ENCODE data around the gene CDKN2AIP. TPM values are rescaled to one million over a fixed set of nuclear protein-coding genes. Genes with fewer than 3 reads are reported as not detected.
A peak's percentile ranks its signal among the peaks of the same experiment; 100 is the strongest.

CDKN2AIP gene
- total RNA-seq, 1 donor from 2014 or later: 35.3 TPM

DNA sequence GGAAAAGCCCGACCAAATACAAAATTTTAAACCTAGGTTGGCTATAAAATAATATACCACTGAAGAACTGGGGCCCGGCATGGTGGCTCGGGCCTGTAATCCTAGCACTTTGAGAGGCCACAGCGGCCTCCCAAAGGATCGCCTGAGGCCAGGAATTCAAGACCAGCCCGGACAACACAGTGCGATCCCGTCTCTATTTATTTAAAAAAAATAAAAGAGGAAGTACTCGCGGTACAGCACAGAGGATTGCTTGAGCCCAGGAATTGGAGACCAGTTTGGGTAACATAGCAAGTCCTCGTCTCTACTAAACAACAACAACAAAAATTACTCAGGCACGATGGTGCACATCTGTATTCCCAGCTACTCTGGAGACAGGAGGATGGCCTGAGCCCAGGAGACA lies 44.8 kb upstream of the CDKN2AIP start:
- no peaks in the 10 kb centered on the region for H3K36me3 Mint-ChIP-seq
- Histone ChIP-seq H3F3A (ENCODE audit: low read depth) (no peaks in the 10 kb centered on the region), H3K4me2 (no peak overlapping the region), H3K9me3 (ENCODE audit: low read depth) (no peaks in the 10 kb centered on the region), H3K9ac (no peak overlapping the region), H2AFZ (replicated peaks) (peak overlapping the region; percentile 3), H3K79me2 (ENCODE audit: low read depth) (no peaks in the 10 kb centered on the region), H4K20me1 (ENCODE audit: low read depth) (no peaks in the 10 kb centered on the region), H3K4me1 (no peaks in the 10 kb centered on the region), H3K36me3 (no peaks in the 10 kb centered on the region), H3K27me3 (peaks cover 24% of the 10 kb centered on the region), H3K27ac (no peak overlapping the region), H3K4me3 (no peak overlapping the region)
- TF ChIP-seq, protein P1, sequence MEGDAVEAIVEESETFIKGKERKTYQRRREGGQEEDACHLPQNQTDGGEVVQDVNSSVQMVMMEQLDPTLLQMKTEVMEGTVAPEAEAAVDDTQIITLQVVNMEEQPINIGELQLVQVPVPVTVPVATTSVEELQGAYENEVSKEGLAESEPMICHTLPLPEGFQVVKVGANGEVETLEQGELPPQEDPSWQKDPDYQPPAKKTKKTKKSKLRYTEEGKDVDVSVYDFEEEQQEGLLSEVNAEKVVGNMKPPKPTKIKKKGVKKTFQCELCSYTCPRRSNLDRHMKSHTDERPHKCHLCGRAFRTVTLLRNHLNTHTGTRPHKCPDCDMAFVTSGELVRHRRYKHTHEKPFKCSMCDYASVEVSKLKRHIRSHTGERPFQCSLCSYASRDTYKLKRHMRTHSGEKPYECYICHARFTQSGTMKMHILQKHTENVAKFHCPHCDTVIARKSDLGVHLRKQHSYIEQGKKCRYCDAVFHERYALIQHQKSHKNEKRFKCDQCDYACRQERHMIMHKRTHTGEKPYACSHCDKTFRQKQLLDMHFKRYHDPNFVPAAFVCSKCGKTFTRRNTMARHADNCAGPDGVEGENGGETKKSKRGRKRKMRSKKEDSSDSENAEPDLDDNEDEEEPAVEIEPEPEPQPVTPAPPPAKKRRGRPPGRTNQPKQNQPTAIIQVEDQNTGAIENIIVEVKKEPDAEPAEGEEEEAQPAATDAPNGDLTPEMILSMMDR (IDR thresholded peaks at IDR 0.05): no peak
- TF ChIP-seq EZH2 (IDR thresholded peaks at IDR 0.05) (no peak), EZH2phosphoT487 (IDR thresholded peaks at IDR 0.05) (no peak)
- no peaks in the 10 kb centered on the region for H3K9me3 Mint-ChIP-seq
- no peak overlapping the region for H3K27ac Mint-ChIP-seq
- peaks cover 10% of the 10 kb centered on the region for H3K27me3 Mint-ChIP-seq (ENCODE audit: insufficient read depth, low read depth)
- H3K4me1 Mint-ChIP-seq: peaks cover 19% of the 10 kb centered on the region
- no peak overlapping the region for H3K4me3 Mint-ChIP-seq
- DNase-seq (ENCODE audit: low spot score): no peak

DNA sequence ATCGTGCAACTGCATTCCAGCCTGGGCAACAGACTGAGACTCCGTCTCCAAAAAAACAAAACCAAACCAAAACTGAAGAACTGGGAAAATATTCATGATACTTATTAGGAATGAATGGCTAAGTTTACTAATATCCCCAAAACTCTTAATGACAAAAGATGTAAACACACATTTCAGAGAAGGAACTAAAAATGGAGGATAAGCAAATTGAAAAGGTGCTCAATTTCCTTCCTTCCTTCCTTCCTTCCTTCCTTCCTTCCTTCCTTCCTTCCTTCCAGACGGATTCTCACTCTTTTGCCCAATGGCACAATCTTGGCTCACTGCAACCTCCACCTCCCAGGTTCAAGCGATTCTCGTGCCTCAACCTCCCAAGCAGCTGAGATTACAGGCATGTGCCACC lies 44.4 kb upstream of the CDKN2AIP start:
- Mint-ChIP-seq H3K4me3 (no peak overlapping the region), H3K27ac (no peak overlapping the region), H3K4me1 (peaks cover 19% of the 10 kb centered on the region), H3K9me3 (no peaks in the 10 kb centered on the region), H3K36me3 (no peaks in the 10 kb centered on the region), H3K27me3 (ENCODE audit: insufficient read depth, low read depth) (peaks cover 10% of the 10 kb centered on the region)
- Histone ChIP-seq H3K4me2 (no peak overlapping the region), H4K20me1 (ENCODE audit: low read depth) (no peaks in the 10 kb centered on the region), H3K79me2 (ENCODE audit: low read depth) (no peaks in the 10 kb centered on the region), H3K27me3 (peaks cover 24% of the 10 kb centered on the region), H3K9me3 (ENCODE audit: low read depth) (no peaks in the 10 kb centered on the region), H3K4me1 (no peaks in the 10 kb centered on the region), H3K4me3 (no peak overlapping the region), H3K36me3 (no peaks in the 10 kb centered on the region), H2AFZ (replicated peaks) (no peak overlapping the region), H3K27ac (no peak overlapping the region), H3F3A (ENCODE audit: low read depth) (no peaks in the 10 kb centered on the region), H3K9ac (no peak overlapping the region)
- no peak for TF ChIP-seq EZH2phosphoT487 (IDR thresholded peaks at IDR 0.05)
- TF ChIP-seq, protein P1 (IDR thresholded peaks at IDR 0.05): no peak
- TF ChIP-seq EZH2 (IDR thresholded peaks at IDR 0.05): no peak
- DNase-seq (ENCODE audit: low spot score): no peak

DNA sequence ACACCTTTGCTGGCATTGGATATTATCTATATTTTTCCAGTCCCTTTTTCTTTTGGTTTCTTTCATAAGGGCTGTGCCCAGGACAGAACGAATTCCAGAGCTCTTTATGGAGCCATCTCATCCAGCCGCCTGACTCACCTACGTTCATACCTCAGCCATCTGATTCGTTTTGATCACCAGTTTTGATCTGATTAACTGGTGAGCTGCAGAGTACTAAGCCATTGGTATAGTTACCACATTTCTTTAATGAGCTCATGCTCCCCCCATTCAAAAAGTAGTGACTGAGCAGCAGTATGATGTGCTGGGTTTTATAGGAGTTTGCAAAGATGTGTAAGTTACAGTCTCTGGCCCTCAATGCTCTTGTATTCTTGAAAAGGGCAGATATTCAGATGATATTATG lies 43.0 kb upstream of the CDKN2AIP start:
- Histone ChIP-seq H3K27me3 (peaks cover 24% of the 10 kb centered on the region), H3K9me3 (ENCODE audit: low read depth) (no peaks in the 10 kb centered on the region), H3K4me3 (no peak overlapping the region), H3K36me3 (no peaks in the 10 kb centered on the region), H3F3A (ENCODE audit: low read depth) (no peaks in the 10 kb centered on the region), H3K79me2 (ENCODE audit: low read depth) (no peaks in the 10 kb centered on the region), H3K4me1 (no peaks in the 10 kb centered on the region), H3K27ac (no peak overlapping the region), H3K4me2 (no peak overlapping the region), H2AFZ (replicated peaks) (no peak overlapping the region), H3K9ac (no peak overlapping the region), H4K20me1 (ENCODE audit: low read depth) (no peaks in the 10 kb centered on the region)
- Mint-ChIP-seq H3K4me1 (peaks cover 21% of the 10 kb centered on the region), H3K4me3 (no peak overlapping the region), H3K9me3 (peaks cover 2% of the 10 kb centered on the region), H3K27ac (no peak overlapping the region), H3K36me3 (no peaks in the 10 kb centered on the region), H3K27me3 (ENCODE audit: insufficient read depth, low read depth) (peaks cover 13% of the 10 kb centered on the region)
- no peak for TF ChIP-seq EZH2 (IDR thresholded peaks at IDR 0.05)
- TF ChIP-seq, protein P1 (IDR thresholded peaks at IDR 0.05): no peak
- TF ChIP-seq EZH2phosphoT487 (IDR thresholded peaks at IDR 0.05): no peak
- DNase-seq (ENCODE audit: low spot score): no peak
